GM10248 (cell line): ENCODE results near the gene TAS2R50.

Experiments
- CTCF ChIA-PET: fragments of 300-600 bp; sonication (Branson Sonifier 250); formaldehyde crosslinking; extraction: SDS; loops from one replicate; lab custom pipeline; 2021; ENCODE audit warnings: antibody characterized with exemption; lab: Yijun Ruan, JAX
- POLR2A ChIA-PET: fragments of 350-650 bp; sonication (Branson Sonifier 250); formaldehyde crosslinking; extraction: SDS; loops from one replicate; lab custom pipeline; 2020; ENCODE audit warnings: antibody characterized with exemption; lab: Yijun Ruan, JAX
- DNase-seq: peaks from one replicate; pipeline ENCODE4 v3.0.0; 2012; ENCODE audit errors: extremely low spot score
- TF ChIP-seq, protein P1 (sequence below): IDR thresholded peaks from 2 replicates; pipeline ENCODE4 v1.5.1; 2012; ENCODE audit warnings: mild to moderate bottlenecking, low read depth; ENCODE audit errors: extremely low read depth, missing control alignments, control extremely low read depth

Gene TAS2R50

DNA sequence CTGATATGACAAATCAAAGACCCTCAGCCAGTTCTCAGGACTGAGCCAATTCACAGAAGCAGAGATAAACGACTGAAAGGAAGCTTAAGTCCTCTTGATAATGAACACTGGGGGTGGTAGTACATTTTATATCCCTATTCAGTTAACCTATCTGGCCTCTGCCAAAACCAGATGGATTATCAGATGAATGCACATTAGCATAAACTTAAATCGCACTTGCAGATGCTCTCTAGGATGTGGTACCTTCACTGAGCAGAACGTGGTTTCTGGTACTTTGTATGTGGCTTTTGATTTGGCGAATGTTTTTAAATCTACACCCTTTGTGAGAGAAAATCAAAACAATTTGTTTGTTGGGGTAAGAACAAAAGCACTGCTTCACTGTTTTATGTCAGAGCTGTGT is 26.5 kb downstream of the TAS2R50 start:
- TF ChIP-seq, protein P1, sequence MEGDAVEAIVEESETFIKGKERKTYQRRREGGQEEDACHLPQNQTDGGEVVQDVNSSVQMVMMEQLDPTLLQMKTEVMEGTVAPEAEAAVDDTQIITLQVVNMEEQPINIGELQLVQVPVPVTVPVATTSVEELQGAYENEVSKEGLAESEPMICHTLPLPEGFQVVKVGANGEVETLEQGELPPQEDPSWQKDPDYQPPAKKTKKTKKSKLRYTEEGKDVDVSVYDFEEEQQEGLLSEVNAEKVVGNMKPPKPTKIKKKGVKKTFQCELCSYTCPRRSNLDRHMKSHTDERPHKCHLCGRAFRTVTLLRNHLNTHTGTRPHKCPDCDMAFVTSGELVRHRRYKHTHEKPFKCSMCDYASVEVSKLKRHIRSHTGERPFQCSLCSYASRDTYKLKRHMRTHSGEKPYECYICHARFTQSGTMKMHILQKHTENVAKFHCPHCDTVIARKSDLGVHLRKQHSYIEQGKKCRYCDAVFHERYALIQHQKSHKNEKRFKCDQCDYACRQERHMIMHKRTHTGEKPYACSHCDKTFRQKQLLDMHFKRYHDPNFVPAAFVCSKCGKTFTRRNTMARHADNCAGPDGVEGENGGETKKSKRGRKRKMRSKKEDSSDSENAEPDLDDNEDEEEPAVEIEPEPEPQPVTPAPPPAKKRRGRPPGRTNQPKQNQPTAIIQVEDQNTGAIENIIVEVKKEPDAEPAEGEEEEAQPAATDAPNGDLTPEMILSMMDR = no peak
- POLR2A ChIA-PET = interaction anchor here (0.6 kb wide), 1 partner anchor 94 kb away, joined by 3 read pairs; no protein-coding TSS in a partner anchor
- DNase-seq = no peak
- CTCF ChIA-PET = interaction anchor here (1.3 kb wide), 3 partner anchors 9 to 239 kb away, joined by 3 to 5 read pairs (median 3); no protein-coding TSS in a partner anchor

GRCh38 chr12:10959804-10960203 is 26.9 kb downstream of the TAS2R50 start:
- no peak for DNase-seq
- CTCF ChIA-PET = interaction anchor here (1.3 kb wide), 2 partner anchors 10 to 240 kb away, joined by 3 to 5 read pairs; no protein-coding TSS in a partner anchor

GRCh38 chr12:10957741-10958140 is 29.0 kb downstream of the TAS2R50 start:
- TF ChIP-seq, protein P1 = no peak
- ChIA-PET POLR2A (no interaction called here), CTCF (interaction anchor here (1.6 kb wide), 1 partner anchor 15 kb away, joined by 3 read pairs; no protein-coding TSS in a partner anchor)
- DNase-seq = no peak

More at GRCh38 chr12:10959804-10960203, 26.9 kb downstream of the TAS2R50 start:
- POLR2A ChIA-PET = interaction anchor here (0.6 kb wide), 1 partner anchor 94 kb away, joined by 3 read pairs; no protein-coding TSS in a partner anchor
- TF ChIP-seq, protein P1 = no peak

DNA sequence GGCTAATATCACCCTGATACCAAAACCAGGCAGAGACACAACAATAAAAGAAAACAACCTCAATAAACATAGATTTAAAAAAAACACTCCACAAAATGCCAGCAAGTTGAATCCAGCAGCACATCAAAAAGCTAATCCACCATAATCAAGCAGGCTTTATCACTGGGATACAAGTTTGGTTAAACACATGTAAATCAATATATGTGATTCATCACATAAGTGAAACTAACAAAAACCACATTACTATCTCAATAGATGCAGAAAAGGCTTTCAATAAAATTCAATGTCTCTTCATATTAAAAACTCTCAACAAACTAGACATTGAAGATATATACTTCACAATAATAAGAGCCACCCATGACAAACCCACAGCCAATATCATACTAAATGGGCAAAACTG is 30.6 kb downstream of the TAS2R50 start:
- TF ChIP-seq, protein P1 = no peak
- ChIA-PET POLR2A (no interaction called here), CTCF (no interaction called here)
- no peak for DNase-seq

- CTCF ChIA-PET = interaction anchor here (0.8 to 1.8 kb wide), 2 partner anchors 10 to 16 kb away, joined by 3 to 5 read pairs; no protein-coding TSS in a partner anchor
- TF ChIP-seq, protein P1 = no peak
- POLR2A ChIA-PET = no interaction called here
- DNase-seq = no peak
Measured at GRCh38 chr12:10952645-10953044, 34.1 kb downstream of the TAS2R50 start.

DNA sequence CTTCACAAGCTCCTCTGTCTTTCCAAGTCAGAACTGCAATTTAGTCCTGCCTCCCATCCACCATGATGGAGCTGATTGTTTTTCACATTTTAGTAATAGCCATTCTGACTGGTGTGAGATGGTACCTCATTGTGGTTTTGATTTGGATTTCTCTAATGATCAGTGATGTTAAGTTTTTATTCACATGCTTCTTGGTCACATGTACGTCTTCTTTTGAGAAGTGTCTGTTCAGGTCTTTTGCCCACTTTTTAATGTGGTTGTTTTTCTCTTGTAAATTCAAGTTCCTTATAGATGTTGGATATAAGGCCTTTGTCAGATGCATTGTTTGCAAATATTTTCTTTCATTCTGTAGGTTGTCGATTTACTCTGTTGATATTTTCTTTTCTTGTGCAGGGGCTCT is 43.5 kb downstream of the TAS2R50 start:
- TF ChIP-seq, protein P1 = no peak
- ChIA-PET POLR2A (no interaction called here), CTCF (interaction anchor here (1.1 to 1.5 kb wide), 5 partner anchors 8 to 31 kb away, joined by 3 to 4 read pairs (median 3); no protein-coding TSS in a partner anchor)
- DNase-seq = no peak
